Body of pancreas (tissue), 4 donors: ENCODE measurements around the gene KREMEN1. TPM values are rescaled to one million over a fixed set of nuclear protein-coding genes. Genes with fewer than 3 reads are reported as not detected.

Experiments used
- ATAC-seq: fragments of 150-250 bp; one replicate; pipeline ENCODE4 v1.9.1; 2016
- DNase-seq, 4 donors: peaks; one replicate each; pipeline ENCODE4 v3.0.0-alpha.2; 2019
- H3K27ac ChIP-seq, 4 donors: fragments of 200-600 bp; sonication (generic); 1 replicate in 3 of 4; 2 replicates in 1 of 4; pipeline versions ENCODE4 v1.5.1 to v1.6.1; 2016 to 2019; ENCODE audit warnings: mild to moderate bottlenecking in 1 of 4, mixed read lengths in 1 of 4, moderate library complexity in 1 of 4
- H3K27me3 ChIP-seq, 2 donors: fragments of 200-600 bp; sonication (generic); one replicate each; pipeline ENCODE4 v1.6.0; 2016; ENCODE audit warnings: mild to moderate bottlenecking in 1 of 2
- H3K36me3 ChIP-seq, 2 donors: fragments of 200-600 bp; sonication (generic); replicated peaks in 1 of 2; 2 replicates each; pipeline ENCODE4 v1.5.1; 2016; ENCODE audit warnings: low read depth in 2 of 2; ENCODE audit not compliant: insufficient read depth in 1 of 2
- H3K4me1 ChIP-seq: fragments of 200-600 bp; sonication (generic); one replicate; pipeline ENCODE4 v1.6.0; 2016
- H3K4me3 ChIP-seq, 2 donors: fragments of 200-600 bp; sonication (generic); 1 replicate in 1 of 2; 2 replicates in 1 of 2; pipeline ENCODE4 v1.5.1; 2016 to 2019
- H3K9me3 ChIP-seq, 3 donors: fragments of 200-600 bp; sonication (generic); 1 replicate in 2 of 3; 2 replicates in 1 of 3; pipeline ENCODE4 v1.5.1; 2016
- POLR2A ChIP-seq, 3 donors: fragments of 450-650 bp; IDR thresholded peaks; one replicate each; pipeline ENCODE4 v1.6.1; 2016; ENCODE audit warnings: antibody characterized with exemption in 3 of 3, mild to moderate bottlenecking in 2 of 3
- WGBS, 2 donors: methylation state at CpG; one replicate each; pipeline ENCODE4 v1.1.5; 2017; 5-methylcytosine and 5-hydroxymethylcytosine counted together
- intact Hi-C: fragments of 100-400 bp; cut with DNase I; formaldehyde crosslinking; loops from one replicate; pipeline ENCODE4 v1.15.1; 2023
- total RNA-seq, 2 donors: library from RNA; depleted of rRNA; stranded (reverse); fragments of >200 nt; gene quantifications; one replicate each; pipeline ENCODE4 v1.1.0, GENCODE V29; 2016
- TF ChIP-seq, protein P1 (sequence below), 7 experiments: fragments of 450-650 bp in 4 of 7; fragments of 200-600 bp in 3 of 7; sonication (generic) in 3 of 7; IDR thresholded peaks; one replicate each; pipeline ENCODE4 v1.5.1; 2016 to 2019; ENCODE audit warnings: antibody characterized with exemption in 7 of 7

Gene KREMEN1, protein sequence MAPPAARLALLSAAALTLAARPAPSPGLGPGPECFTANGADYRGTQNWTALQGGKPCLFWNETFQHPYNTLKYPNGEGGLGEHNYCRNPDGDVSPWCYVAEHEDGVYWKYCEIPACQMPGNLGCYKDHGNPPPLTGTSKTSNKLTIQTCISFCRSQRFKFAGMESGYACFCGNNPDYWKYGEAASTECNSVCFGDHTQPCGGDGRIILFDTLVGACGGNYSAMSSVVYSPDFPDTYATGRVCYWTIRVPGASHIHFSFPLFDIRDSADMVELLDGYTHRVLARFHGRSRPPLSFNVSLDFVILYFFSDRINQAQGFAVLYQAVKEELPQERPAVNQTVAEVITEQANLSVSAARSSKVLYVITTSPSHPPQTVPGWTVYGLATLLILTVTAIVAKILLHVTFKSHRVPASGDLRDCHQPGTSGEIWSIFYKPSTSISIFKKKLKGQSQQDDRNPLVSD
- 1 to 10 TPM; 6.6 to 7.3 TPM for total RNA-seq

DNA sequence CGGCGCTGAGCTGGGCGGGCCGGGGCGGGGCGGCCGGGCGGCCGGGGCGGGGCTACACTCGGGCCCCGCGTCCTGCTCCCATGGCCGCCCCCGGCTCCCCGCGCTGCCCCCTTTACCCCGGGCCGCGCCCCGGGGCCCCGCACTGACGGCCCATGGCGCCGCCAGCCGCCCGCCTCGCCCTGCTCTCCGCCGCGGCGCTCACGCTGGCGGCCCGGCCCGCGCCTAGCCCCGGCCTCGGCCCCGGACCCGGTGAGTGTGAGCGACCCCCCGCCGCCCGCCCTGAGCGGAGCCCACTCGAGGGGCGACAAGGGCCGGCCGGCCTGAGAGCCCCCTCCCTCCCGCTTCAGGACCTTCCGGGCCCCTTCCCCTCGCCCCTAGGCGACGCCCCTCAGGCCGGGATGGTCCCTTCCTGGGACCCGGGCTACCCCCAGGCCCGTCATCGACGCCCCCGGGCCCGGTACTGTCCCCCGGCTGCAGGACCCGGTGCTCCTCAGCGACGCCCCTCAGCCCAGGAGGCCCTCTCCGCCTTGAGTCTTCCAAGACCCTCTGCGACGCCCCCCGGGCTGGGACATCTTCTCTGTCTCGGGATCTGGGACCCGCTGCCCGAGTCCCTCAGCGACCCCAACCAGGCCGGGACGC, at the start of gene KREMEN1:
TSS of gene KREMEN1 (plus strand) at position 57 of the 639 bp plus-strand sequence. CDS start at position 153, 96 bp downstream.
- Histone ChIP-seq H3K4me1 (peaks cover 29% of the 10 kb centered on the region), H3K27me3 (no peaks in the 10 kb centered on the region), H3K4me3 (peak within 1 kb of the TSS; percentile 46 to 83), H3K9me3 (no peaks in the 10 kb centered on the region), H3K27ac (peak within 1 kb of the TSS in 3 of 4 donors; percentile 6 to 41 (median 22)), H3K36me3 (no peaks in the 10 kb centered on the region)
- DNase-seq (peak in 1 of 4 donors; percentile 20), ATAC-seq (peak; percentile 2)
- intact Hi-C loops = no loop called here
- 2 to 6% methylated on average over 9 to 40 of the region's 76 CpGs for WGBS, 2 donors
- TF ChIP-seq POLR2A (IDR thresholded peaks at IDR 0.05) = no peak
- TF ChIP-seq, protein P1, sequence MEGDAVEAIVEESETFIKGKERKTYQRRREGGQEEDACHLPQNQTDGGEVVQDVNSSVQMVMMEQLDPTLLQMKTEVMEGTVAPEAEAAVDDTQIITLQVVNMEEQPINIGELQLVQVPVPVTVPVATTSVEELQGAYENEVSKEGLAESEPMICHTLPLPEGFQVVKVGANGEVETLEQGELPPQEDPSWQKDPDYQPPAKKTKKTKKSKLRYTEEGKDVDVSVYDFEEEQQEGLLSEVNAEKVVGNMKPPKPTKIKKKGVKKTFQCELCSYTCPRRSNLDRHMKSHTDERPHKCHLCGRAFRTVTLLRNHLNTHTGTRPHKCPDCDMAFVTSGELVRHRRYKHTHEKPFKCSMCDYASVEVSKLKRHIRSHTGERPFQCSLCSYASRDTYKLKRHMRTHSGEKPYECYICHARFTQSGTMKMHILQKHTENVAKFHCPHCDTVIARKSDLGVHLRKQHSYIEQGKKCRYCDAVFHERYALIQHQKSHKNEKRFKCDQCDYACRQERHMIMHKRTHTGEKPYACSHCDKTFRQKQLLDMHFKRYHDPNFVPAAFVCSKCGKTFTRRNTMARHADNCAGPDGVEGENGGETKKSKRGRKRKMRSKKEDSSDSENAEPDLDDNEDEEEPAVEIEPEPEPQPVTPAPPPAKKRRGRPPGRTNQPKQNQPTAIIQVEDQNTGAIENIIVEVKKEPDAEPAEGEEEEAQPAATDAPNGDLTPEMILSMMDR (IDR thresholded peaks at IDR 0.05) = no peak

DNA sequence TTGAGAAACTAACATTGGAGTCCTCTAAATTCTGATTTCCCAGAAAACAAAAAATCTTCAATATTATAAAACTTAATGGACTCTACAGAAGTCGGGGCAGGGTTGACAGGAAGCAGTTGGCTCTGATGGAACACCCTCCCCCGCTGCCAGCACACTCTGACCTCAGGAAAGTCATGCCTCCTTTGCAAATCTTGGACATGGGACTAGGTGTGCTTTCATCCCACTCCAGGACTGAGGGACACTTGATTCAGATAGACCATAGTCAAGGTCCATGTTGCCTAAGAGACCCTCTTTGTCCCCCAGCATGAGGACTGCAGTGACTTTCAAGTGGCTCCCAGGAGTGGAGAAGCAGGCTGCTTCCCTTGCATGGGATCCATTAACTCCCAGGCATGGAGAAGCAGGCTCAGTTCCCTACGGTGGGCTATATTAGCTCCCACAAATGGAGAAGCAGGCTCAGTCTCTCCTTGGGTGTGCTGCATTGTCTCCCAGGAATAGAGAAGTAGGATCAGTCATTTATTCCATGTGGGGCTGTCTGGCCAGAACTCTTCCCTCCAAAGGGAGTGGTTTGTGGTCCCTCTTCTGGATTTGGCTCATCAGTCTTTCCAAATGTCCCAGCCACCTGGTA, 49.6 kb upstream of the KREMEN1 start:
- intact Hi-C loops = no loop called here
- Histone ChIP-seq H3K36me3 (no peaks in the 10 kb centered on the region), H3K27ac (peak overlapping the region in 2 of 4 donors; percentile 28 to 29), H3K4me3 (no peak overlapping the region), H3K4me1 (peaks cover 24% of the 10 kb centered on the region), H3K27me3 (no peaks in the 10 kb centered on the region), H3K9me3 (no peaks in the 10 kb centered on the region)
- WGBS, 2 donors = 52 to 63% methylated on average over 2 to 3 of the region's 3 CpGs
- no peak for TF ChIP-seq POLR2A (IDR thresholded peaks at IDR 0.05)
- TF ChIP-seq, protein P1 (IDR thresholded peaks at IDR 0.05) = no peak
- ATAC-seq = no peak
- DNase-seq = peak in 1 of 4 donors; percentile 35

DNA sequence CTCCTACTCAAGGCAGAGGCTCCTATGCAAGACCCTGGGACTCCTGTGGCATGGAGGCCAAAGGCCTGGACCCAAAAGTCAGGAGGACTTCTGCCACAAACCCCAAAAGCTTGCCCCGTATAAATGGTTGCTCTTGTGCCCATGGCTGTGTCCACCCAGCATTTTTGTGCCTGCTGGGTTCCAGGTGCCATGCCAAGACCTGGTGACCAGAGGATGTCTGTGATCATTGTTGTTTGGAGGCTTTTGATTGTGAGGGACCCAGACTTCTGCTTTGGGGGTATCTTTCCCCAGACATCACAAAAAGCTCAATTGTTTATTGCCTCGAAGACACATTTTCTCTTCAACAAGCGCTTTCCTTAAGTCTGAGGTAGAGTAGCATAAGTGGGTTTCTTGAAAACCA, 46.3 kb upstream of the KREMEN1 start:
- WGBS, 2 donors = 88 to 100% methylated on average over 3 of the region's 3 CpGs
- ATAC-seq (no peak), DNase-seq (no peak)
- Histone ChIP-seq H3K4me3 (no peak overlapping the region), H3K27ac (no peak overlapping the region), H3K4me1 (peaks cover 55% of the 10 kb centered on the region), H3K36me3 (no peaks in the 10 kb centered on the region), H3K27me3 (no peaks in the 10 kb centered on the region), H3K9me3 (no peaks in the 10 kb centered on the region)
- intact Hi-C loops = loop anchor here (5.0 kb wide), 1 partner anchor 114 kb away; no protein-coding TSS in a partner anchor
- TF ChIP-seq POLR2A (IDR thresholded peaks at IDR 0.05) = no peak
- TF ChIP-seq, protein P1 (IDR thresholded peaks at IDR 0.05) = no peak

DNA sequence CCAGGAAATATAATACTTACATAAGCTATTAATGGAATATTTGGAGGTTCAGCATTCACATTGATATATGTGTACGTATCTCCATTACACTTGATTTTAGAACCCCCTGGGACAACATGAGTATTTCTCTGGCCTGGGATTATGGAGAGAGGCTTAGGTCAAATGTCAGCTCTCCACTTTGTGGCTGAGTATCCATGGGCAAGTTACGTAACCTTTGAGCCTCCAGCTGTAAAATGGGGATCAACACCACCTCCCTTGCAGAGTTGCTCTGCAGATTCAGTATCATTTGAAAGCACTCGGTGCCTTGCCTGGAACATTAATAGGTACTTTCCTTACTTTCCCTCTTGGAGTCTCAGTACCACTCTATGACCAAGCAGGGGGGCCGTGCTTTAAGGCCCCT, 44.4 kb upstream of the KREMEN1 start:
- Histone ChIP-seq H3K9me3 (no peaks in the 10 kb centered on the region), H3K27me3 (no peaks in the 10 kb centered on the region), H3K4me1 (peaks cover 57% of the 10 kb centered on the region), H3K4me3 (no peak overlapping the region), H3K36me3 (no peaks in the 10 kb centered on the region), H3K27ac (no peak overlapping the region)
- TF ChIP-seq, protein P1 (IDR thresholded peaks at IDR 0.05) = no peak
- no peak for TF ChIP-seq POLR2A (IDR thresholded peaks at IDR 0.05)
- no peak for DNase-seq
- WGBS, 2 donors = 78 to 92% methylated on average over 4 of the region's 4 CpGs
- ATAC-seq = no peak
- intact Hi-C loops = loop anchor here (5.0 kb wide), 1 partner anchor 116 kb away; no protein-coding TSS in a partner anchor
